GM15510 (cell line): ENCODE measurements around the gene SEZ6.

Experiments used
- POLR2A ChIP-seq: IDR thresholded peaks from 3 replicates; pipeline ENCODE4 v1.6.1; 2011; ENCODE audit warnings: borderline replicate concordance; ENCODE audit not compliant: insufficient read length; ENCODE audit errors: extremely low read depth

The SEZ6 gene

GRCh38 chr17:28935744-28936460, 69.9 kb downstream of the SEZ6 start:
- no peak for TF ChIP-seq POLR2A

GRCh38 chr17:28929787-28930186, 76.0 kb downstream of the SEZ6 start:
- TF ChIP-seq POLR2A, result no peak

- no peak for TF ChIP-seq POLR2A
These were observed 77.8 kb downstream of the SEZ6 start for GRCh38 chr17:28928061-28928460.

- TF ChIP-seq POLR2A, result no peak
These were observed 79.0 kb downstream of the SEZ6 start for GRCh38 chr17:28926786-28927185.

GRCh38 chr17:28926366-28926765, 79.5 kb downstream of the SEZ6 start:
- no peak for TF ChIP-seq POLR2A

- TF ChIP-seq POLR2A, result no peak
These were observed 79.9 kb downstream of the SEZ6 start for GRCh38 chr17:28925912-28926365.

- no peak for TF ChIP-seq POLR2A
These were observed 85.6 kb downstream of the SEZ6 start for GRCh38 chr17:28920201-28920600.

GRCh38 chr17:28918295-28918694, 87.5 kb downstream of the SEZ6 start:
- TF ChIP-seq POLR2A, result no peak

- TF ChIP-seq POLR2A, result no peak
These were observed 88.4 kb downstream of the SEZ6 start for GRCh38 chr17:28917465-28917864.

- no peak for TF ChIP-seq POLR2A
These were observed 88.8 kb downstream of the SEZ6 start for GRCh38 chr17:28917029-28917428.

GRCh38 chr17:28916302-28916934, 89.4 kb downstream of the SEZ6 start:
- TF ChIP-seq POLR2A, result no peak

GRCh38 chr17:28912938-28913333, 92.9 kb downstream of the SEZ6 start:
- no peak for TF ChIP-seq POLR2A

- TF ChIP-seq POLR2A, result no peak
These were observed 93.4 kb downstream of the SEZ6 start for GRCh38 chr17:28912281-28912937.

GRCh38 chr17:28911411-28912045, 94.3 kb downstream of the SEZ6 start:
- TF ChIP-seq POLR2A, result no peak

- TF ChIP-seq POLR2A, result no peak
These were observed 95.3 kb downstream of the SEZ6 start for GRCh38 chr17:28910534-28910933.
